CD14-positive monocyte (primary cell): ENCODE results near the gene CTNND2. TPM values are rescaled to one million over a fixed set of nuclear protein-coding genes. Genes with fewer than 3 reads are reported as not detected.

Experiments
- DNase-seq, 3 donors: peaks; one replicate each; pipeline ENCODE4 v3.0.0-alpha.2; 2011 to 2022
- H2AFZ ChIP-seq: 2 replicates; pipeline ENCODE4 v1.6.0; 2012; ENCODE audit warnings: mild to moderate bottlenecking, low read depth, low read length, inconsistent platforms; ENCODE audit not compliant: insufficient read depth, poor library complexity, severe bottlenecking
- H3K27ac ChIP-seq, 2 donors: 1 replicate in 1 of 2; 2 replicates in 1 of 2; pipeline ENCODE4 v1.5.1; 2012 to 2013; ENCODE audit warnings: low read length in 2 of 2, control low read depth in 1 of 2, inconsistent platforms in 1 of 2, low read depth in 1 of 2, mild to moderate bottlenecking in 1 of 2
- H3K27me3 ChIP-seq, 2 donors: one replicate each; pipeline versions ENCODE4 v1.6.0 to v1.6.1; 2011 to 2013; ENCODE audit warnings: low read length in 2 of 2; ENCODE audit not compliant: control insufficient read depth in 2 of 2, insufficient read depth in 2 of 2
- H3K36me3 ChIP-seq, 2 donors: replicated peaks in 1 of 2; 1 replicate in 1 of 2; 2 replicates in 1 of 2; pipeline versions ENCODE4 v1.5.1 to v1.6.1; 2012 to 2013; ENCODE audit warnings: low read length in 2 of 2, control low read depth in 1 of 2, inconsistent platforms in 1 of 2, mild to moderate bottlenecking in 1 of 2; ENCODE audit not compliant: insufficient read depth in 2 of 2, control insufficient read depth in 1 of 2
- H3K4me1 ChIP-seq, 2 donors: 1 replicate in 1 of 2; 2 replicates in 1 of 2; pipeline versions ENCODE4 v1.5.1 to v1.6.1; 2012 to 2013; ENCODE audit warnings: low read length in 2 of 2, control low read depth in 1 of 2, inconsistent platforms in 1 of 2, mild to moderate bottlenecking in 1 of 2, moderate library complexity in 1 of 2; ENCODE audit not compliant: insufficient read depth in 2 of 2, control insufficient read depth in 1 of 2
- H3K4me2 ChIP-seq: replicated peaks from 2 replicates; pipeline ENCODE3; 2012; ENCODE audit warnings: low read length, moderate library complexity, mild to moderate bottlenecking; ENCODE audit not compliant: poor library complexity, severe bottlenecking; ENCODE audit errors: extremely low read depth
- H3K4me3 ChIP-seq, 3 experiments: fragments of 200-600 bp in 1 of 3; sonication (generic) in 1 of 3; replicated peaks in 1 of 3; 1 replicate in 2 of 3; 2 replicates in 1 of 3; pipeline ENCODE4 v1.5.1; 2011 to 2013; ENCODE audit warnings: low read length in 3 of 3, mild to moderate bottlenecking in 3 of 3, control low read depth in 2 of 3, low read depth in 2 of 3, inconsistent platforms in 1 of 3, moderate library complexity in 1 of 3
- H3K79me2 ChIP-seq: 2 replicates; pipeline ENCODE4 v1.6.0; 2012; ENCODE audit warnings: mild to moderate bottlenecking, control low read depth, inconsistent platforms, low read length, moderate library complexity; ENCODE audit not compliant: insufficient read depth
- H3K9ac ChIP-seq: 2 replicates; pipeline ENCODE4 v1.6.0; 2017; ENCODE audit warnings: low read length, mild to moderate bottlenecking; ENCODE audit not compliant: insufficient read depth, poor library complexity, severe bottlenecking
- H3K9me3 ChIP-seq, 2 donors: replicated peaks in 1 of 2; 1 replicate in 1 of 2; 2 replicates in 1 of 2; pipeline versions ENCODE4 v1.5.1 to v1.6.1; 2012 to 2013; ENCODE audit warnings: low read length in 2 of 2, control low read depth in 1 of 2; ENCODE audit not compliant: control insufficient read depth in 1 of 2, insufficient read depth in 1 of 2
- H4K20me1 ChIP-seq: 2 replicates; pipeline ENCODE4 v1.6.0; 2012; ENCODE audit warnings: mild to moderate bottlenecking, low read length, control low read depth, moderate library complexity; ENCODE audit not compliant: insufficient read depth
- H3K27ac Mint-ChIP-seq, 7 donors: one replicate each; pipeline ENCODE4 v1.8.0; 2020; ENCODE audit warnings: mild to moderate bottlenecking in 7 of 7, mixed read lengths in 7 of 7, moderate library complexity in 6 of 7, inconsistent platforms in 2 of 7
- H3K27me3 Mint-ChIP-seq, 3 donors: one replicate each; pipeline ENCODE4 v1.8.0; 2021 to 2022; ENCODE audit warnings: low read depth in 3 of 3, mild to moderate bottlenecking in 3 of 3, mixed read lengths in 3 of 3, moderate library complexity in 3 of 3, inconsistent platforms in 1 of 3
- H3K36me3 Mint-ChIP-seq, 2 donors: one replicate each; pipeline ENCODE4 v1.8.0; 2020; ENCODE audit warnings: mixed read lengths in 2 of 2, inconsistent platforms in 1 of 2, mild to moderate bottlenecking in 1 of 2
- H3K4me1 Mint-ChIP-seq: one replicate; pipeline ENCODE4 v1.8.0; 2020; ENCODE audit warnings: mild to moderate bottlenecking, mixed read lengths
- H3K4me3 Mint-ChIP-seq, 2 donors: one replicate each; pipeline ENCODE4 v1.8.0; 2020; ENCODE audit warnings: mild to moderate bottlenecking in 2 of 2, mixed read lengths in 2 of 2, moderate library complexity in 1 of 2
- H3K9me3 Mint-ChIP-seq, 7 donors: one replicate each; pipeline ENCODE4 v1.8.0; 2020 to 2022; ENCODE audit warnings: mixed read lengths in 7 of 7, mild to moderate bottlenecking in 6 of 7, moderate library complexity in 6 of 7, inconsistent platforms in 2 of 7
- WGBS: methylation state at CpG from one replicate; pipeline ENCODE4 v1.1.5; 2013; ENCODE audit warnings: missing lambda C conversion rate; ENCODE audit not compliant: insufficient coverage; 5-methylcytosine and 5-hydroxymethylcytosine counted together
- intact Hi-C, 2 donors: fragments of 100-400 bp; cut with micrococcal nuclease; formaldehyde crosslinking; loops; one replicate each; pipeline versions ENCODE4 v1.15.0 to v1.15.1; 2023
- polyA plus RNA-seq, 3 donors: library from polyadenylated mRNA; depleted of rRNA in 1 of 3; unstranded in 2 of 3; stranded (reverse) in 1 of 3; fragments of 300-500 nt in 2 of 3; fragments of >200 nt in 1 of 3; fragmentation: Illumina TruSeq in 2 of 3; gene quantifications; 1 replicate in 2 of 3; 2 replicates in 1 of 3; pipeline ENCODE4 v1.2.3, GENCODE V29; 2012 to 2021
- TF ChIP-seq, protein P1 (sequence below): fragments of 200-600 bp; IDR thresholded peaks from one replicate; pipeline ENCODE4 v1.8.0; 2022; ENCODE audit warnings: antibody characterized with exemption, mild to moderate bottlenecking

Gene CTNND2
- polyA plus RNA-seq, 3 donors, result not detected

- Mint-ChIP-seq H3K27ac (peak overlapping the region in 1 of 7 donors; percentile 12), H3K9me3 (peaks cover 0 to 7% (median 0%) of the 10 kb centered on the region in 7 donors), H3K27me3 (peaks cover 0 to 5% (median 0%) of the 10 kb centered on the region in 3 donors), H3K36me3 (no peaks in the 10 kb centered on the region), H3K4me3 (no peak overlapping the region), H3K4me1 (no peaks in the 10 kb centered on the region)
- Histone ChIP-seq H2AFZ (no peak overlapping the region), H3K4me1 (no peaks in the 10 kb centered on the region), H3K79me2 (no peaks in the 10 kb centered on the region), H3K9me3 (no peaks in the 10 kb centered on the region), H3K27me3 (no peaks in the 10 kb centered on the region), H3K4me3 (no peak overlapping the region), H3K36me3 (no peaks in the 10 kb centered on the region), H3K9ac (no peak overlapping the region), H3K4me2 (no peak overlapping the region), H3K27ac (no peak overlapping the region), H4K20me1 (no peaks in the 10 kb centered on the region)
- no CpG with 5 or more reads among the region's 2 CpGs for WGBS
- intact Hi-C loops, result no loop called here
- DNase-seq, result no peak
- TF ChIP-seq, protein P1, sequence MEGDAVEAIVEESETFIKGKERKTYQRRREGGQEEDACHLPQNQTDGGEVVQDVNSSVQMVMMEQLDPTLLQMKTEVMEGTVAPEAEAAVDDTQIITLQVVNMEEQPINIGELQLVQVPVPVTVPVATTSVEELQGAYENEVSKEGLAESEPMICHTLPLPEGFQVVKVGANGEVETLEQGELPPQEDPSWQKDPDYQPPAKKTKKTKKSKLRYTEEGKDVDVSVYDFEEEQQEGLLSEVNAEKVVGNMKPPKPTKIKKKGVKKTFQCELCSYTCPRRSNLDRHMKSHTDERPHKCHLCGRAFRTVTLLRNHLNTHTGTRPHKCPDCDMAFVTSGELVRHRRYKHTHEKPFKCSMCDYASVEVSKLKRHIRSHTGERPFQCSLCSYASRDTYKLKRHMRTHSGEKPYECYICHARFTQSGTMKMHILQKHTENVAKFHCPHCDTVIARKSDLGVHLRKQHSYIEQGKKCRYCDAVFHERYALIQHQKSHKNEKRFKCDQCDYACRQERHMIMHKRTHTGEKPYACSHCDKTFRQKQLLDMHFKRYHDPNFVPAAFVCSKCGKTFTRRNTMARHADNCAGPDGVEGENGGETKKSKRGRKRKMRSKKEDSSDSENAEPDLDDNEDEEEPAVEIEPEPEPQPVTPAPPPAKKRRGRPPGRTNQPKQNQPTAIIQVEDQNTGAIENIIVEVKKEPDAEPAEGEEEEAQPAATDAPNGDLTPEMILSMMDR, result no peak
Observed at GRCh38 chr5:11518676-11519075, 385.6 kb downstream of the CTNND2 start.

DNA sequence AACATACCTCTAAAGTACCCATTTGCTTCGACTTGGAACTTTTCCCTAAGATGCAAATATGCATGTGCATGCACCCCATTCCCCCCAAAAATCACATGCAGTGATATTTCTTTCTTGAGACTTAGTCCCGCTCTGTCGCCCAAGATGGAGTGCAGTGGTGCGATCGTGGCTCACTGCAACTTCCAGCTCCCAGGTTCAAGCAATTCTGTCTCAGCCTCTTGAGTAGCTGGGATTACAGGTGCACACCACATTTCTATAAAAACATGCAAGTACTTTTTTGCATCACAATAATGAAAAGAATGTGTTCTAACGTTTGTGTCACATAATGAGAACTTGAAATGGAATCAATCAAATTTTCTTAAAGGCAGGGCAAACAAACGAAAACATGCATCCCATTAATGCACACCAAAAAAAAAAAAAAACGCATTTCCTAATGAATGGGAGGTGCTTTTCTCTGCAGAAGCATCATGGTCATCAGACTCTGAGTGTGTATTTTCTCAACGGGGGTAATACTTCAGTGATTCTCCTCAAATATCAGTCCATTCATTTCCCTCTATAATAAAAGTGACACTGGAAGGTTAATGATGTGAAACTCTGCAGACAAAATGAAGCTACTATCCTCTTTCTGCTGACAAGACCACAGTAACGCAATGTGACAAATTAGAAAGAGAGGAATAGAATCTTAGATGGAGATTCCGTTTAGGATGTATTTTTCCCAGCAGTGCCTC lies 389.4 kb downstream of the CTNND2 start:
- 50% methylated on average over 1 of the region's 11 CpGs for WGBS
- no peaks in the 10 kb centered on the region for H3K36me3 Mint-ChIP-seq
- intact Hi-C loops, result no loop called here

More for the DNA sequence above, 389.4 kb downstream of the CTNND2 start:
- Mint-ChIP-seq H3K27me3 (no peaks in the 10 kb centered on the region), H3K9me3 (peaks cover 0 to 1% (median 0%) of the 10 kb centered on the region in 7 donors), H3K4me3 (no peak overlapping the region), H3K27ac (no peak overlapping the region), H3K4me1 (no peaks in the 10 kb centered on the region)
- H3K36me3 ChIP-seq, result no peaks in the 10 kb centered on the region
- no peaks in the 10 kb centered on the region for H3K79me2 ChIP-seq
- no peak overlapping the region for H3K4me2 ChIP-seq
- H2AFZ ChIP-seq, result no peak overlapping the region
- no peaks in the 10 kb centered on the region for H4K20me1 ChIP-seq
- H3K4me3 ChIP-seq, result no peak overlapping the region
- TF ChIP-seq, protein P1, result no peak
- no peaks in the 10 kb centered on the region for H3K27me3 ChIP-seq
- H3K9me3 ChIP-seq, result no peaks in the 10 kb centered on the region
- no peak for DNase-seq
- no peak overlapping the region for H3K9ac ChIP-seq
- no peaks in the 10 kb centered on the region for H3K4me1 ChIP-seq
- H3K27ac ChIP-seq, result no peak overlapping the region
